Measurements from ENCODE around the gene TOM1L2.
"Not testable (repeated sequence)": the region's sequence is repeated elsewhere in the genome, so short reads cannot be mapped to it uniquely, and the experiment has no call there.

TOM1L2 gene

GRCh38 chr17:17924131-17924856 lies 47.9 kb downstream of the TOM1L2 start:
- DNase-seq (ENCODE audit: low spot score) = no peak

- no peak for DNase-seq (ENCODE audit: low spot score)
Measured at GRCh38 chr17:17922070-17922614, 50.1 kb downstream of the TOM1L2 start.

- DNase-seq (ENCODE audit: low spot score) = peak; percentile 82
Measured at GRCh38 chr17:17921192-17922069, 50.8 kb downstream of the TOM1L2 start.

GRCh38 chr17:17919169-17920107 lies 52.8 kb downstream of the TOM1L2 start:
- DNase-seq (ENCODE audit: low spot score) = peak; percentile 79

- no peak for DNase-seq (ENCODE audit: low spot score)
Measured at GRCh38 chr17:17917394-17917793, 54.8 kb downstream of the TOM1L2 start.

GRCh38 chr17:17915183-17915582 lies 57.0 kb downstream of the TOM1L2 start:
- no peak for DNase-seq (ENCODE audit: low spot score)

GRCh38 chr17:17913695-17914332 lies 58.4 kb downstream of the TOM1L2 start:
- DNase-seq (ENCODE audit: low spot score) = peak; percentile 89

- DNase-seq (ENCODE audit: low spot score) = not testable (repeated sequence)
Measured at GRCh38 chr17:17912336-17912735, 59.9 kb downstream of the TOM1L2 start.

- DNase-seq (ENCODE audit: low spot score) = no peak
Measured at GRCh38 chr17:17911001-17911613, 61.1 kb downstream of the TOM1L2 start.

GRCh38 chr17:17910060-17910459 lies 62.1 kb downstream of the TOM1L2 start:
- DNase-seq (ENCODE audit: low spot score) = no peak

- no peak for DNase-seq (ENCODE audit: low spot score)
Measured at GRCh38 chr17:17909078-17909477, 63.1 kb downstream of the TOM1L2 start.

GRCh38 chr17:17907469-17907868 lies 64.7 kb downstream of the TOM1L2 start:
- no peak for DNase-seq (ENCODE audit: low spot score)

GRCh38 chr17:17906418-17907215 lies 65.6 kb downstream of the TOM1L2 start:
- DNase-seq (ENCODE audit: low spot score) = no peak

- no peak for DNase-seq (ENCODE audit: low spot score)
Measured at GRCh38 chr17:17905036-17905320, 67.2 kb downstream of the TOM1L2 start.

- no peak for DNase-seq (ENCODE audit: low spot score)
Measured at GRCh38 chr17:17904166-17905035, 67.8 kb downstream of the TOM1L2 start.

GRCh38 chr17:17902877-17903276 lies 69.3 kb downstream of the TOM1L2 start:
- DNase-seq (ENCODE audit: low spot score) = no peak

- no peak for DNase-seq (ENCODE audit: low spot score)
Measured at GRCh38 chr17:17902376-17902775, 69.8 kb downstream of the TOM1L2 start.

- DNase-seq (ENCODE audit: low spot score) = peak; percentile 94
Measured at GRCh38 chr17:17900615-17901520, 71.3 kb downstream of the TOM1L2 start.
